Activated gamma-delta T cell (primary cell): ENCODE data around the gene PSIP1.

Source experiments
- DNase-seq: peaks from one replicate; lab custom pipeline; 2025; lab: John Stamatoyannopoulos, UW

PSIP1 gene

GRCh38 chr9:15505921-15506320 lies 4.8 kb downstream of the PSIP1 start:
- DNase-seq = no peak

DNA sequence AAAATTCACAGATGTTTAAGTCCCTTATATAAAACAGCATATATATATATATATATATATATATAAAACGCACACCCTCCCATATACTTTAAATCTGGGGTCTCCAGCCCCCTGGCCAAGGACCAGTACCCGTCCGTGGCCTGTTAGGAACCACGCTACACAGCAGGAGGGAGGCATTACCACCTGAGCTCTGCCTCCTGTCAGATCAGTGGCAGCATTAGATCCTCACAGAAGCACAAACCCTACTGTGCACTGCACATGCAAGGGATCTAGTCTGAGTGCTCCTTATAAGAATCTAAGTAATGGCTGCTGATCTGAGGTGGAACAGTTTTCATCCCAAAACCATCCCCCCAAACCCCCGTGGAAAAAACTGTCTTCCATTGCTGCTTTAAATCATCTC lies 9.0 kb downstream of the PSIP1 start:
- DNase-seq = no peak

DNA sequence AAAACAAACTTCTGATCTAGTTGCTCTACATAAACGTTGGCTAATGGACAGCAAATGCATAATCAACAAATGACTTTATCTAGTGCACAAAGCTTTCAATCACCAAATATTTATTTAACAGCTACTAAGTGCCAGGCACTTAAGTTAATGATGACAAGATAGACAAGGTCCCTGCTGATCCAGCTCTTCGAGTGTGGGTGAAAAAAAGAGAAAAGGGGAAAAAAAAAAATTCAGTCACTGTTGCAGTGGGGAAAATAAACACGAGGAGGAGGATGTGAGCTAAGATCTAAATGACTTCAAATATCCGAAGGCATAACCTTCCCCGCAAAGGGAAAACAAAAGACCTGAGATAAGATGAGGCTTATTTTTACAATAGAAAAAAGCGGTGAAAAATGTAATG lies 9.6 kb downstream of the PSIP1 start:
- no peak for DNase-seq

GRCh38 chr9:15499139-15499538 lies 11.6 kb downstream of the PSIP1 start:
- no peak for DNase-seq

DNA sequence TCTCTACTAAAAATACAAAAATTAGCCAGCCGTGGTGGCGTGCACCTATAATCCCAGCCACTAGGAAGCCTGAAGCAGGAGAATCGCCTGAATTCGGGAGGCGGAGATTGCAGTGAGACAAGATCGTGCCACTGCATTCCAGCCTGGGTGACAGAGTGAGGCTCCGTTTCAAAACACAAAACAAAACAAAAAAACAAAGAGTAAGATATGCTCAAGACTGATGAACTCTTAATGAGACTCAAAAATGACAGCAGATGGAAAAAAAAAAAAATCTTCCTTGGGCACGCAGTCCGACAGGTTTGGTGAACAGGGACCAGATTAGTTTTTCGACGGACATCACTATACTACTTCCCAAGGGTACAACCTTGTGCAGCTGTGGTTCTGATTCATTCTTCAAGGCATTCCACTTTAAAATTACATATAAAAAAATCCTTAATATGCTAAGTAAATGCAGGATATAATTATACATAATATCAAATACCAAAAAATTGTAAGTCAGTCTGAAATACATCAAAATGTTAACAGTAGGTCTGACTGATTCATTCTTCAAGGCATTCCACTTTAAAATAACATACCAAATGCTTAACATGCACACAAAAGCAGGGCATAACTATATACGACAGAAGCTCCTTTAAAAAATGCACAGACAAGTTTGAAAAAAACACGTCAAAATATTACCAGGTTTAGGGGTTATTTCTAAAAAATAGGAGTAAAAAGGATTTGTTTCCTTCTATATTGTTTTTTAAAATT lies 12.3 kb downstream of the PSIP1 start:
- no peak for DNase-seq

DNA sequence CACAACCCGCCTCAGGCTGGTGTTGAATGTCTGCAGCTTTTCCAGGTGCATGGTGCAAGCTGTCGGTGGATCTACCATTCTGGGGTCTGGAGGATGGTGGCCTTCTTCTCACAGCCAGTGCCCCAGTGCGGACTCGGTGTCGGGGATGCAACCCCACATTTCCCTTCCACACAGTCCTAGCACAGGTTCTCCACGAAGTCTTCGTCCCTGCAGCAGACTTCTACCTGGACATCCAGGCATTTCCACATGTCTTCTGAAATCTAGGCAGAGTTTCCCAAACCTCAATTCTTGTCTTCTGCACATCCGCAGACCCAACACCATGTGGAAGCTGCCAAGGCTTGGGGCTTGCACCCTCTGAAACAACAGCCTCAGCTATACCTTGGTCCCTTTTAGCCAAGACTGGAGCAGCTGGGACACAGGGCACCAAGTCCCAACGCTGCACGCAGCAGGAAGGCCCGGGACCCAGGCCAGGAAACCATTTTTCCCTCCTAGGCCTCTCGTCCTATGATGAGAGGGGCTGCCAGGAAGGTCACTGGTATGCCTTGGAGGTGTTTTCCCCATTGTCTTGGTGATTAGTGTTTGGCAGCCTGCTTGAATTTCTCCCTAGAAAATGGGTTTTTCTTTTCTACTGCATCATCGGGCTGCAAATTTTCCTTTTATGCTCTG lies 18.2 kb downstream of the PSIP1 start:
- no peak for DNase-seq

GRCh38 chr9:15491950-15492349 lies 18.8 kb downstream of the PSIP1 start:
- no peak for DNase-seq

- no peak for DNase-seq
Measured at GRCh38 chr9:15485836-15486666, 24.7 kb downstream of the PSIP1 start.

GRCh38 chr9:15484802-15485201 lies 26.0 kb downstream of the PSIP1 start:
- no peak for DNase-seq

- no peak for DNase-seq
Measured at GRCh38 chr9:15482146-15482545, 28.6 kb downstream of the PSIP1 start.

GRCh38 chr9:15480028-15480427 lies 30.7 kb downstream of the PSIP1 start:
- no peak for DNase-seq

DNA sequence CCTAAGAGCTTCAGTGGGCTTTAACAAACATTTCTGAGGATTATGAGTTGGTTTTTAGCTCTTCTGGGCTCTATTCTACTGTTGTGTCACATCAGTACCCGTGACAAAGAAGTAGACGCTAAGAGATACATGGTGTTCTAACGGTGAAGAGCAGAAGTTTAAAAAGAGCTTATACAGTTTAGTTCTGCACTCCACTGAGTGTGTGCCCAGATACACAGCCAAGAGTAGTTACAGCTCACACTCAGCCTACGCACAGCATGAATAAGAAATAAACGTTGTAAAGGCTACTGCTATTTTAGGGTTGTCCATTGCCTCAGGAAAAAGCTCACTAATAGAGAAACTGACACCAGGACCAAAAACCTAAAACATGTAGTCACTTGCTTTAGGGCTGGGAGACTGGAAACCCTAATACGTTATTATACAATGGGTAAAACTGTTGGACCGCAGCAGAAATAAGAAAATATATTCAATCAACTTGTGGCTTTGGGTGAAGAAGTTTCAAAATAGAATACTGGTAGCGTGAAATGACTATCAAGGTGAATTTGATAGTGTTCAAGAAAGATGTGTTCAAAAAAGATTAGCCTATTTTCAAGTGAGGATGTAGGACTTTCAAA lies 34.7 kb downstream of the PSIP1 start:
- DNase-seq = no peak

GRCh38 chr9:15469862-15470261 lies 40.9 kb downstream of the PSIP1 start:
- DNase-seq = no peak

DNA sequence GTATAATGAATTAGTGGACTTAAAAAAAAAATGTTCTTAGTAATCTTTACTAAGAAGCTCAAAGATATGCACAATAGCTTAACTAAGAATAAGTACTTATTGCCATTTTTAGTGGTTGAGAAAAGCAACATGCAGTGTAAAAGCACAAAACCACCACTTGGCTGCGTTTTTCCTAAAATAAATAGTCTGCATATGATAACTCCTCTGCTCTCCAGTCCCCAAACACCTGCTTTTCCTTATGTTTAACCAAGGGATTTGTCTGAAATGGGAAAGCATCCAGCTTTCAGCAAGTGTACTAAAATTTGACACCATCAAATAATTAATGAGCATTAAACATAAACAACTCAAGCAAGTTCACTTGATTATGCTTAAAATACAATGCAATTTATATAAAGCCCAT lies 41.4 kb downstream of the PSIP1 start:
- DNase-seq = no peak

GRCh38 chr9:15468145-15468544 lies 42.6 kb downstream of the PSIP1 start:
- no peak for DNase-seq

GRCh38 chr9:15461601-15462000 lies 49.2 kb downstream of the PSIP1 start:
- DNase-seq = no peak

DNA sequence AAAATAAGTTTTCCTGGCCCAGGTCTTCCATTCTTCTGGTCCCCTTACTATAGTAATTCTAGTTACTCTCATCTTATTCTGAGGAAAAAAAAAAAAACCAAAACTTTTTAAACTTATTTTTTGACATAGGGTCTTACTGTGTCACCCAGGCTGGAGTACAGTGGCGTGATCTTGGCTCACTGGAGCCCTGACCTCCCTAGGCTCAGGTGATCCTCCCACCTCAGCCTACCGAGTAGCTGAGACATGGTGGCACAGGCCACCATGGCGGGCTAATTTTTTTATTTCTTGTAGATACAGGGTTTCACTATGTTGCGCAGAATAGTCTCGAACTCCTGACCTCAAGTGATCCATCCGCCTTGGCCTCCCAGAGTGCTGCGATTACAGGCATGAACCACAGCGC lies 49.7 kb downstream of the PSIP1 start:
- no peak for DNase-seq

DNA sequence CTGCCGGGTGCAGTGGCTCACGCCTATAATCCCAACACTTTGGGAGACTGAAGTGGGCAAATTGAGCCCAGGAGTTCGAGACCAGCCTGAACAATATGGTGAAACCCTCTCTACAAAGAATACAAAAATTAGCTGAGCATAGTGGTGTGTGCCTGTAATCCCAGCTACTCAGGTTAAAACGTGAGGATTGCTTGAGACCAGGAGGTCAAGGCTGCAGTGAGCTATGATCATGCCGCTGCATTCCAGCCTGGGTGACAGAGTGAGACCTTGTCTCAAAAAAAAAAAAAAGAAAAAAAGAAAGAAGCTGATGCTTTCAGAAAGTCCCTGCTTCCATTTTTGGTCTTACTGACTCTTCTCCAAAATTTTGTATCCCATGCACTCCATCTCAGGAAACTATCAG lies 56.8 kb downstream of the PSIP1 start:
- no peak for DNase-seq

DNA sequence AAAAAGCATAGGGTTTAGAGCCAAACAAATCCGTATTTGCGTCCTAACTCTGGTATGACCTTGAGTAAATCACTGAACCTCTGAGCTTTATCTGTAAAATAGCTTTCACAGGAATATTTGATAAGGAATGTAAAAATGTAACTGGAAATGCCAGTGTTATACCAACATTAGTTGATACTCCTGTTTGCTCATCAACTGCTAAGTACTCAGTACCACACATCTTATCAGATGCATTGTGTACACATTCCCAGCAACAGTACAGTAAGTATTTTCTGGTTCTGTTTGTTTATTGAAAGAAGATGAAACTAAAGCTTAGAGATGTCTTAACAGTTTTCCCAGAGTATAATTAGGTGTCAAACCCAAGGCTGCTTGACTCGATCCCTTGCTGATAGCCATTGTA lies 66.6 kb downstream of the PSIP1 start:
- DNase-seq = no peak

DNA sequence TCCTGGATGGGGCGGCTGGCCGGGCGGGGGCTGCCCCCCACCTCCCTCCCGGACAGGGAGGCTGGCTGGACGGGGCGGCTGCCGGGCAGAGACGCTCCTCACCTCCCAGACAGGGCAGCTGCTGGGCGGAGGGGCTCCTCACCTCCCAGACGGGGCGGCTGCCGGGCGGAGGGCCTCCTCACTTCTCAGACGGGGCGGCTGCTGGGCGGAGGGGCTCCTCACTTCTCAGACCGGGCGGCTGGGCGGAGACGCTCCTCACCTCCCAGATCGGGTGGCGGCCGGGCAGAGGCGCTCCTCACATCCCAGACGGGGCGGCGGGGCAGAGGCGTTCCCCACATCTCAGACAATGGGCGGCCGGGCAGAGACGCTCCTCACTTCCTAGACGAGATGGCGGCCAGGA lies 68.5 kb downstream of the PSIP1 start:
- peak; percentile 13 for DNase-seq

GRCh38 chr9:15441841-15442240 lies 68.9 kb downstream of the PSIP1 start:
- peak; percentile 2 for DNase-seq

- no peak for DNase-seq
Measured at GRCh38 chr9:15438891-15439290, 71.9 kb downstream of the PSIP1 start.
